ENCODE data around the gene METAP1. TPM values are rescaled to one million over a fixed set of nuclear protein-coding genes. Genes with fewer than 3 reads are reported as not detected.

METAP1 gene
- total RNA-seq (2021; ENCODE audit: unreplicated experiment): 112 TPM
- polyA plus RNA-seq (2012): 52.1 and 89.2 TPM in 2 replicates
- Bru-seq, nascent RNA: percentile 93 among the genes with signal in this experiment
- percentile 90 among the genes with signal in this experiment for BruChase-seq, experiment 1, labeled RNA remaining after a 6-hour chase
- BruChase-seq, experiment 2, labeled RNA remaining after a 2-hour chase: percentile 88 among the genes with signal in this experiment
- long read RNA-seq, transcript METAP1-201 (11 exons, 2,791 nt): major isoform, 199 of 287 reads
- long read RNA-seq, partial matches to known transcripts: 44 of 287 reads
- long read RNA-seq, other reads (novel, unspliced or antisense): 44 of 287 reads

DNA sequence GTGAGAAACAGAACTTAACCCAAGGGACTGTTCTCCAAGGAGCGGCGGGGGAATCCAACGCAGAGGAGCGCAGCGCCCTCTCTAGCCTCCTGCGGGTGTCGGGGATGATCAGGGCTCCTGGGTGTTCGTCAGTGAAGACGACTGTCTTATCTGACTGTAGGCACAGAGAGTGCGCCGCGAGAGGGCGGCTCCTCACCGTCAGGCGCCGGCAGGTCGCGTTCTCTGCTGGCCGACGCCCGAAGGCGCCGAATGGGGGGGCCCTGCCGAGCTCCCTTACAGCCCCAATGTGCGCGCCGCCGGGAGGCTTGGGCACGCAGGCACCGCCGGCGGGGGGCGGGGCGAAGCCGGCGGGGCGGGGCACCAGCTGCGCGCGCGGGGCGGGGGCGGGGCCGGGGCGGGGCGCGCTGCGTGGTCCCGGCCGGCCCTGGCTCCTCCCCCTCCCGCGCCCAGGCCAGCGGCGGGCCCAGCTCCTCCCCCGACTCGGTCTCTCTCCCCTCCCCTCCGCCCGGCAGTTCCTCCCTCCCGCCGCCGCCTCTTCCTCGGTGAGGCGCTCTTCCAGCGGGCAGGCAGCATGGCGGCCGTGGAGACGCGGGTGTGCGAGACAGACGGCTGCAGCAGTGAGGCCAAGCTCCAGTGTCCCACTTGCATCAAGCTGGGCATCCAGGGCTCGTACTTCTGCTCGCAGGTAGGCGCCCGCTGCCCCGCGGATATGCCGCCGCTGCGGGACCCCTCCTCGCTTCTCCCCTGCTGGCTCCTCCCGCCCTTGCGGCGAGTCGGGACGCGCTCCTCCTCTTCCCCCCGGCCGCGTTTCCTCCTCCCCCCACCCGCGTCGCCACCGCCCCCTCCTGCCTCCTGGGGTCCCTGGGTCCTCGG is at the start of gene METAP1:
TSS of gene METAP1 (plus strand) at position 539 of the 873 bp plus-strand sequence. CDS start at position 572, 33 bp downstream.
- CTCF ChIA-PET: interaction anchor here (0.7 to 2.4 kb wide), 16 partner anchors 8 to 469 kb away, joined by 3 to 25 read pairs (median 3); partner anchors contain the start of gene EIF4E
- Histone ChIP-seq H3K27ac (ENCODE audit: low read depth, low read length) (peak within 1 kb of the TSS; percentile 87), H3K9me3 (ENCODE audit: control insufficient read depth in 1 of 2, insufficient read depth in 1 of 2, low read depth in 1 of 2, low read length in 2 of 2) (no peaks in the 10 kb centered on the region), H3K27me3 (ENCODE audit: insufficient read depth, low read length) (no peaks in the 10 kb centered on the region), H3K4me2 (ENCODE audit: low read length) (peak within 1 kb of the TSS; percentile 88), H2AFZ (ENCODE audit: low read depth, low read length, poor library complexity, severe bottlenecking) (peak within 1 kb of the TSS; percentile 57), H3K79me2 (ENCODE audit: insufficient read depth, low read length) (peaks cover 46% of the 10 kb centered on the region), H3K4me1 (ENCODE audit: control insufficient read depth in 1 of 2, insufficient read depth in 2 of 2, low read length in 2 of 2) (peaks cover 12 to 26% of the 10 kb centered on the region in 2 experiments), H4K20me1 (ENCODE audit: insufficient read depth) (peaks cover 12% of the 10 kb centered on the region; the same call in 1 of the 2 replicates), H3K36me3 (ENCODE audit: control insufficient read depth in 1 of 2, insufficient read depth in 2 of 2, low read length in 2 of 2) (no peaks in the 10 kb centered on the region), H3K9me2 (ENCODE audit: insufficient read depth) (no peaks in the 10 kb centered on the region), H3K9ac (ENCODE audit: low read length) (peak within 1 kb of the TSS; percentile 91), H3K4me3 (replicated peaks in 1 of 2; ENCODE audit: low read depth in 1 of 2, low read length in 2 of 2) (peak within 1 kb of the TSS; percentile 72 to 73)
- POLR2A ChIA-PET: interaction anchor here (0.6 to 2.0 kb wide), 8 partner anchors 9 to 568 kb away, joined by 3 to 13 read pairs (median 4); partner anchors contain the start of genes EIF4E and TRMT10A
- intact Hi-C loops (cut with micrococcal nuclease): loop anchor here (1.0 to 5.0 kb wide), 2 partner anchors 62 to 66 kb away; partner anchors contain the start of gene EIF4E
- RAD21 ChIA-PET (ENCODE audit: low non-redundant PET in 1 of 2, low total read pairs in 2 of 2, uncharacterized antibody in 2 of 2, unreplicated experiment in 2 of 2): interaction anchor here (0.5 to 1.1 kb wide), 4 partner anchors 55 to 65 kb away, joined by 3 to 7 read pairs (median 4); no protein-coding TSS in a partner anchor
- ATAC-seq: peak; percentile 90
- no TSS peak for BruUV-seq (replicated peaks)
- peak; percentile 94 for DNase-seq (ENCODE audit: low read depth, low spot score)
- TF ChIP-seq YY1 (IDR thresholded peaks at IDR 0.05; ENCODE audit: extremely low read depth, insufficient replicate concordance, low read depth, low read length) (peak; percentile 91), MAX (IDR thresholded peaks at IDR 0.05) (peak; percentile 78), SIN3A (IDR thresholded peaks at IDR 0.05; ENCODE audit: low read depth) (peak; percentile 72), CEBPB (IDR thresholded peaks at IDR 0.05; ENCODE audit: low read depth) (no peak), RAD21 (IDR thresholded peaks at IDR 0.05; ENCODE audit: low read depth) (peak; percentile 92), POLR2AphosphoS5 (IDR thresholded peaks at IDR 0.05; ENCODE audit: low read depth, low read length) (peak; percentile 78), POLR2A (IDR thresholded peaks at IDR 0.05; ENCODE audit: borderline replicate concordance, extremely low read depth, insufficient read depth, insufficient read length) (peak; percentile 63), ZFX (IDR thresholded peaks at IDR 0.05) (no peak), CBX3 (IDR thresholded peaks at IDR 0.05; ENCODE audit: low read depth) (peak; percentile 74), JUND (IDR thresholded peaks at IDR 0.05) (peak; percentile 24; the same call in 1 of the 2 replicates), TCF7L2 (IDR thresholded peaks at IDR 0.05; ENCODE audit: borderline replicate concordance, extremely low read depth, insufficient read depth, insufficient read length) (peak; percentile 48), SP1 (IDR thresholded peaks at IDR 0.05; ENCODE audit: low read depth) (no peak)
- TF ChIP-seq, protein P1, sequence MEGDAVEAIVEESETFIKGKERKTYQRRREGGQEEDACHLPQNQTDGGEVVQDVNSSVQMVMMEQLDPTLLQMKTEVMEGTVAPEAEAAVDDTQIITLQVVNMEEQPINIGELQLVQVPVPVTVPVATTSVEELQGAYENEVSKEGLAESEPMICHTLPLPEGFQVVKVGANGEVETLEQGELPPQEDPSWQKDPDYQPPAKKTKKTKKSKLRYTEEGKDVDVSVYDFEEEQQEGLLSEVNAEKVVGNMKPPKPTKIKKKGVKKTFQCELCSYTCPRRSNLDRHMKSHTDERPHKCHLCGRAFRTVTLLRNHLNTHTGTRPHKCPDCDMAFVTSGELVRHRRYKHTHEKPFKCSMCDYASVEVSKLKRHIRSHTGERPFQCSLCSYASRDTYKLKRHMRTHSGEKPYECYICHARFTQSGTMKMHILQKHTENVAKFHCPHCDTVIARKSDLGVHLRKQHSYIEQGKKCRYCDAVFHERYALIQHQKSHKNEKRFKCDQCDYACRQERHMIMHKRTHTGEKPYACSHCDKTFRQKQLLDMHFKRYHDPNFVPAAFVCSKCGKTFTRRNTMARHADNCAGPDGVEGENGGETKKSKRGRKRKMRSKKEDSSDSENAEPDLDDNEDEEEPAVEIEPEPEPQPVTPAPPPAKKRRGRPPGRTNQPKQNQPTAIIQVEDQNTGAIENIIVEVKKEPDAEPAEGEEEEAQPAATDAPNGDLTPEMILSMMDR (IDR thresholded peaks at IDR 0.05 in 2 of 3, conservative IDR thresholded peaks at IDR 0.05 in 1 of 3; ENCODE audit: borderline replicate concordance in 1 of 3, insufficient read depth in 1 of 3, low read depth in 2 of 3, low read length in 2 of 3): peak in 2 of 3 experiments; percentile 45 to 52; a peak in 5 of 6 replicates
- TF ChIP-seq, protein P2, sequence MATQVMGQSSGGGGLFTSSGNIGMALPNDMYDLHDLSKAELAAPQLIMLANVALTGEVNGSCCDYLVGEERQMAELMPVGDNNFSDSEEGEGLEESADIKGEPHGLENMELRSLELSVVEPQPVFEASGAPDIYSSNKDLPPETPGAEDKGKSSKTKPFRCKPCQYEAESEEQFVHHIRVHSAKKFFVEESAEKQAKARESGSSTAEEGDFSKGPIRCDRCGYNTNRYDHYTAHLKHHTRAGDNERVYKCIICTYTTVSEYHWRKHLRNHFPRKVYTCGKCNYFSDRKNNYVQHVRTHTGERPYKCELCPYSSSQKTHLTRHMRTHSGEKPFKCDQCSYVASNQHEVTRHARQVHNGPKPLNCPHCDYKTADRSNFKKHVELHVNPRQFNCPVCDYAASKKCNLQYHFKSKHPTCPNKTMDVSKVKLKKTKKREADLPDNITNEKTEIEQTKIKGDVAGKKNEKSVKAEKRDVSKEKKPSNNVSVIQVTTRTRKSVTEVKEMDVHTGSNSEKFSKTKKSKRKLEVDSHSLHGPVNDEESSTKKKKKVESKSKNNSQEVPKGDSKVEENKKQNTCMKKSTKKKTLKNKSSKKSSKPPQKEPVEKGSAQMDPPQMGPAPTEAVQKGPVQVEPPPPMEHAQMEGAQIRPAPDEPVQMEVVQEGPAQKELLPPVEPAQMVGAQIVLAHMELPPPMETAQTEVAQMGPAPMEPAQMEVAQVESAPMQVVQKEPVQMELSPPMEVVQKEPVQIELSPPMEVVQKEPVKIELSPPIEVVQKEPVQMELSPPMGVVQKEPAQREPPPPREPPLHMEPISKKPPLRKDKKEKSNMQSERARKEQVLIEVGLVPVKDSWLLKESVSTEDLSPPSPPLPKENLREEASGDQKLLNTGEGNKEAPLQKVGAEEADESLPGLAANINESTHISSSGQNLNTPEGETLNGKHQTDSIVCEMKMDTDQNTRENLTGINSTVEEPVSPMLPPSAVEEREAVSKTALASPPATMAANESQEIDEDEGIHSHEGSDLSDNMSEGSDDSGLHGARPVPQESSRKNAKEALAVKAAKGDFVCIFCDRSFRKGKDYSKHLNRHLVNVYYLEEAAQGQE (IDR thresholded peaks at IDR 0.05; ENCODE audit: low read depth): no peak
- TF ChIP-seq, protein P3, sequence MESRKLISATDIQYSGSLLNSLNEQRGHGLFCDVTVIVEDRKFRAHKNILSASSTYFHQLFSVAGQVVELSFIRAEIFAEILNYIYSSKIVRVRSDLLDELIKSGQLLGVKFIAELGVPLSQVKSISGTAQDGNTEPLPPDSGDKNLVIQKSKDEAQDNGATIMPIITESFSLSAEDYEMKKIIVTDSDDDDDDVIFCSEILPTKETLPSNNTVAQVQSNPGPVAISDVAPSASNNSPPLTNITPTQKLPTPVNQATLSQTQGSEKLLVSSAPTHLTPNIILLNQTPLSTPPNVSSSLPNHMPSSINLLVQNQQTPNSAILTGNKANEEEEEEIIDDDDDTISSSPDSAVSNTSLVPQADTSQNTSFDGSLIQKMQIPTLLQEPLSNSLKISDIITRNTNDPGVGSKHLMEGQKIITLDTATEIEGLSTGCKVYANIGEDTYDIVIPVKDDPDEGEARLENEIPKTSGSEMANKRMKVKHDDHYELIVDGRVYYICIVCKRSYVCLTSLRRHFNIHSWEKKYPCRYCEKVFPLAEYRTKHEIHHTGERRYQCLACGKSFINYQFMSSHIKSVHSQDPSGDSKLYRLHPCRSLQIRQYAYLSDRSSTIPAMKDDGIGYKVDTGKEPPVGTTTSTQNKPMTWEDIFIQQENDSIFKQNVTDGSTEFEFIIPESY (IDR thresholded peaks at IDR 0.05; ENCODE audit: extremely low read depth, insufficient replicate concordance, low read length): no peak
